Osteoblast (primary cell): ENCODE data around the gene EIF2AK3. TPM values are rescaled to one million over a fixed set of nuclear protein-coding genes. Genes with fewer than 3 reads are reported as not detected.

Source experiments
- DNase-seq: peaks from one replicate; pipeline ENCODE4 v3.0.0; 2011; ENCODE audit warnings: low spot score, mixed read lengths; ENCODE audit not compliant: insufficient read length; ENCODE audit errors: missing footprints
- H2AFZ ChIP-seq: 2 replicates; pipeline ENCODE4 v1.6.0; 2011; ENCODE audit warnings: mild to moderate bottlenecking, low read length
- H3K27ac ChIP-seq: 2 replicates; pipeline ENCODE4 v1.5.1; 2011; ENCODE audit warnings: mild to moderate bottlenecking, low read depth, low read length, moderate library complexity
- H3K27me3 ChIP-seq: 2 replicates; pipeline ENCODE4 v1.6.0; 2012; ENCODE audit warnings: mild to moderate bottlenecking, control low read depth, inconsistent platforms, low read length, moderate library complexity; ENCODE audit not compliant: insufficient read depth
- H3K36me3 ChIP-seq: 2 replicates; pipeline ENCODE4 v1.5.1; 2011; ENCODE audit warnings: mild to moderate bottlenecking, low read length, control low read depth, moderate library complexity; ENCODE audit not compliant: insufficient read depth
- H3K4me1 ChIP-seq: 2 replicates; pipeline ENCODE4 v1.5.1; 2011; ENCODE audit warnings: mild to moderate bottlenecking, low read length, control low read depth, moderate library complexity; ENCODE audit not compliant: insufficient read depth
- H3K4me2 ChIP-seq: 2 replicates; pipeline ENCODE4 v1.6.0; 2011; ENCODE audit warnings: mild to moderate bottlenecking, low read length; ENCODE audit not compliant: insufficient read depth
- H3K4me3 ChIP-seq: fragments of 200-600 bp; sonication (generic); 3 replicates; pipeline ENCODE4 v1.5.1; 2012; ENCODE audit warnings: mild to moderate bottlenecking, low read length, inconsistent platforms; ENCODE audit not compliant: insufficient read depth
- H3K79me2 ChIP-seq: 2 replicates; pipeline ENCODE4 v1.6.0; 2012; ENCODE audit warnings: mild to moderate bottlenecking, low read length, control low read depth, inconsistent platforms; ENCODE audit not compliant: insufficient read depth
- H3K9me3 ChIP-seq: 2 replicates; pipeline ENCODE4 v1.5.1; 2011; ENCODE audit warnings: low read depth, low read length, control low read depth
- H4K20me1 ChIP-seq: 2 replicates; pipeline ENCODE4 v1.6.0; 2012; ENCODE audit warnings: mild to moderate bottlenecking, low read length, control low read depth; ENCODE audit not compliant: insufficient read depth
- total RNA-seq: library from RNA; depleted of rRNA; stranded (reverse); fragments of >200 nt; gene quantifications from 2 replicates; pipeline ENCODE4 v1.2.3, GENCODE V29; 2012
- TF ChIP-seq, protein P1 (sequence below): IDR thresholded peaks from 2 replicates; pipeline ENCODE4 v1.5.1; 2011; ENCODE audit warnings: mild to moderate bottlenecking, low read depth, low read length, moderate library complexity; ENCODE audit errors: extremely low read depth

Gene EIF2AK3
- total RNA-seq, 1 donor = 25.7 TPM

DNA sequence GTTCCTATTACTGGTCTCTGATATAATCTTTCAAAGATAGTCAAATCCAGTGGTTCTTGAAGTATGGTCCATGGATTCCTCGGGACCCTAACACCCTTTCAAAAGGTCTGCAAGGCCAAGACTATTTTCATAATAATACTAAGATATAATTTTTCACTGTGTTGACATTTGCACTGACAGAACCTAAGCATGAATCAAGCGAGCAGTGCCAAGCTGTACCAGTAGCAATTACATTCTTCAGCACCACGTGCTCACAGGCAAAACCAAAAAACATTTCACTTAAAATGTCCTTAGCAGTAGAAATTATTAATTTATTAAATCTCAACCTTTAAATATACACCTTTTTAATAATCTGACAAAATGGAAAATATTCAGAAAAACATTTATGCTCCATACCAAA is 59.1 kb downstream of the EIF2AK3 start:
- Histone ChIP-seq H3K4me1 (no peaks in the 10 kb centered on the region), H3K79me2 (peaks cover 11% of the 10 kb centered on the region), H3K9me3 (no peaks in the 10 kb centered on the region), H3K4me2 (no peak overlapping the region), H2AFZ (no peak overlapping the region), H3K36me3 (peaks cover 22% of the 10 kb centered on the region), H3K27ac (no peak overlapping the region), H4K20me1 (no peaks in the 10 kb centered on the region), H3K4me3 (no peak overlapping the region), H3K27me3 (no peaks in the 10 kb centered on the region)
- TF ChIP-seq, protein P1, sequence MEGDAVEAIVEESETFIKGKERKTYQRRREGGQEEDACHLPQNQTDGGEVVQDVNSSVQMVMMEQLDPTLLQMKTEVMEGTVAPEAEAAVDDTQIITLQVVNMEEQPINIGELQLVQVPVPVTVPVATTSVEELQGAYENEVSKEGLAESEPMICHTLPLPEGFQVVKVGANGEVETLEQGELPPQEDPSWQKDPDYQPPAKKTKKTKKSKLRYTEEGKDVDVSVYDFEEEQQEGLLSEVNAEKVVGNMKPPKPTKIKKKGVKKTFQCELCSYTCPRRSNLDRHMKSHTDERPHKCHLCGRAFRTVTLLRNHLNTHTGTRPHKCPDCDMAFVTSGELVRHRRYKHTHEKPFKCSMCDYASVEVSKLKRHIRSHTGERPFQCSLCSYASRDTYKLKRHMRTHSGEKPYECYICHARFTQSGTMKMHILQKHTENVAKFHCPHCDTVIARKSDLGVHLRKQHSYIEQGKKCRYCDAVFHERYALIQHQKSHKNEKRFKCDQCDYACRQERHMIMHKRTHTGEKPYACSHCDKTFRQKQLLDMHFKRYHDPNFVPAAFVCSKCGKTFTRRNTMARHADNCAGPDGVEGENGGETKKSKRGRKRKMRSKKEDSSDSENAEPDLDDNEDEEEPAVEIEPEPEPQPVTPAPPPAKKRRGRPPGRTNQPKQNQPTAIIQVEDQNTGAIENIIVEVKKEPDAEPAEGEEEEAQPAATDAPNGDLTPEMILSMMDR = no peak
- DNase-seq = no peak

DNA sequence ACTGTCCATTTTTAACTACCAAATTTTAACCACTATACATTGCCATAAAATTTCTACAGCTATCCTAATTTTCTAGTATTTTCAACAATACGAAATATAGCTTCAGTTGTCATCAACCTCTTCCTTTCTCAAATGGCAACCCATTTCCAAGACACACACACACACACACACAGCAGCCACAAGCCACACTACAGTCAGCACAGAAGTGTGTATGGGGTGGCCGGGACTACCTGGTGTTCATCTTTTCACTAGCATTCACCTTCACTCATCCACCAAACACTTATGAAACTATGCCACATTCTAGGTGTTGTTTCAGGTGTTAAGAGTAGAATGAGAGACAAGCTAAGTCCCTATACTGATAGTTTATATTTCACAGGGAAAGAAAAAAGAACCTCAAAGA is 62.9 kb downstream of the EIF2AK3 start:
- Histone ChIP-seq H4K20me1 (no peaks in the 10 kb centered on the region), H2AFZ (no peak overlapping the region)

GRCh38 chr2:88563129-88563528 is 64.1 kb downstream of the EIF2AK3 start:
- H3K4me3 ChIP-seq = no peak overlapping the region
- peaks cover 14% of the 10 kb centered on the region for H3K36me3 ChIP-seq
- no peak overlapping the region for H3K27ac ChIP-seq
- TF ChIP-seq, protein P1 = no peak
- no peak for DNase-seq
- no peaks in the 10 kb centered on the region for H3K27me3 ChIP-seq
- no peaks in the 10 kb centered on the region for H4K20me1 ChIP-seq
- no peaks in the 10 kb centered on the region for H3K4me1 ChIP-seq
- no peaks in the 10 kb centered on the region for H3K79me2 ChIP-seq
- H3K4me2 ChIP-seq = no peak overlapping the region
- no peak overlapping the region for H2AFZ ChIP-seq
- no peaks in the 10 kb centered on the region for H3K9me3 ChIP-seq

More for the DNA sequence above, 62.9 kb downstream of the EIF2AK3 start:
- Histone ChIP-seq H3K4me1 (no peaks in the 10 kb centered on the region), H3K79me2 (no peaks in the 10 kb centered on the region), H3K27ac (no peak overlapping the region), H3K4me3 (no peak overlapping the region), H3K9me3 (no peaks in the 10 kb centered on the region), H3K27me3 (no peaks in the 10 kb centered on the region), H3K4me2 (no peak overlapping the region), H3K36me3 (peaks cover 20% of the 10 kb centered on the region)
- TF ChIP-seq, protein P1 = no peak
- no peak for DNase-seq

DNA sequence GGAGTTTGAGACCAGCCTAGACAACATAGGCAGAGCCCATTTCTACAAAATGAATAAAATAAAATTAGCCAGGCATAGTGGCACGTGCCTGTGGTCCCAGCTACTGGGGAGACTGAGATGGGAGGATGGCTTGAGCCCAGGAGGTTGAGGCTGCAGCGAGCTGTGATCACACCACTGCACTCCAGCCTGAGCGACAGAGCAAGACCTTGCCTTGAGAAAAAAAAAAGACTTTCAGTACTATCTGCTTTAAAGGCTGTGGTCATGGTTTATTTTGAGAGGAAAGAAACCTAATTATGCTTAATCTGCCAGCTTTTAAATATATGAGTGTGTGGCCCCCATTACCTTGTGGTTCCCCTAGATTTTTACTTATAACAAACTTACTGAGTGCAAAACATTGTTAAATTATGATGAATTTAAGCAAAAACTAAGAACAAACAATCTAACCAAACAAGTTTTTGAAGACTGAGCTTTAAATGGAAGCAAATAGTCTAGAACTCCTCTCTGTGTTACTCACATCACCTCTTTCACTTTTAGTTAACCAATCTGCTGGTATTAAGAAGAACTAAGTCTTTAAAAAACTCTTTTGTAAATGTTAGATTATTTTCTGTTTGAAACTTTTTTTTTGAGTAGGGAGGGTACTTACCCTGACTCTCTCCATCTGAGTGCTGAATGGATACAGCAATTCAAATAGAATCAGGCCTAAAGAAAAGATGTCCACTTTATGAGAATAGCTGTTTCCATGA is 65.4 kb downstream of the EIF2AK3 start:
- Histone ChIP-seq H3K9me3 (no peaks in the 10 kb centered on the region), H4K20me1 (no peaks in the 10 kb centered on the region), H3K4me1 (no peaks in the 10 kb centered on the region), H3K27me3 (no peaks in the 10 kb centered on the region), H3K4me3 (no peak overlapping the region), H3K4me2 (no peak overlapping the region), H3K79me2 (no peaks in the 10 kb centered on the region), H2AFZ (no peak overlapping the region), H3K36me3 (peaks cover 26% of the 10 kb centered on the region), H3K27ac (no peak overlapping the region)
- DNase-seq = no peak
- TF ChIP-seq, protein P1 = no peak
